Calu3 (cell line): ENCODE data around the gene ZNF777. TPM values are rescaled to one million over a fixed set of nuclear protein-coding genes. Genes with fewer than 3 reads are reported as not detected.

Experiments used
- BruUV-seq: library from RNA; stranded (reverse); fragments of 400-500 nt; replicated peaks from 2 replicates; lab custom pipeline; 2021; lab: Mats Ljungman, UMichigan
- CTCF ChIA-PET: fragments of 300-600 bp; sonication (Branson Sonifier 250); formaldehyde crosslinking; loops from one replicate; lab custom pipeline; 2022; ENCODE audit warnings: antibody characterized with exemption; lab: Charles Lee
- DNase-seq: peaks from one replicate; pipeline ENCODE4 v3.0.0; 2022
- H3K27ac Mint-ChIP-seq: one replicate; pipeline ENCODE4 v1.8.0; 2022; ENCODE audit warnings: mixed read lengths; ENCODE audit not compliant: unreplicated experiment
- H3K27me3 Mint-ChIP-seq: one replicate; pipeline ENCODE4 v1.8.0; 2022; ENCODE audit warnings: mixed read lengths; ENCODE audit not compliant: unreplicated experiment
- H3K36me3 Mint-ChIP-seq: one replicate; pipeline ENCODE4 v1.8.0; 2022; ENCODE audit warnings: mild to moderate bottlenecking, moderate library complexity, mixed read lengths; ENCODE audit not compliant: insufficient read depth, unreplicated experiment
- H3K4me1 Mint-ChIP-seq: one replicate; pipeline ENCODE4 v1.8.0; 2022; ENCODE audit warnings: mild to moderate bottlenecking, low read depth, mixed read lengths; ENCODE audit not compliant: unreplicated experiment
- H3K4me3 Mint-ChIP-seq: one replicate; pipeline ENCODE4 v1.8.0; 2022; ENCODE audit warnings: mild to moderate bottlenecking, low read depth, moderate library complexity, mixed read lengths; ENCODE audit not compliant: unreplicated experiment
- H3K9me3 Mint-ChIP-seq: one replicate; pipeline ENCODE4 v1.8.0; 2022; ENCODE audit warnings: low read depth, mixed read lengths; ENCODE audit not compliant: unreplicated experiment
- intact Hi-C: fragments of 100-400 bp; cut with micrococcal nuclease; formaldehyde crosslinking; loops from one replicate; pipeline ENCODE4 v1.10.0; 2022; ENCODE audit not compliant: unreplicated experiment
- total RNA-seq: library from RNA; stranded (reverse); gene quantifications from 2 replicates; pipeline ENCODE4 v1.2.3, GENCODE V29; 2022
- TF ChIP-seq, protein P1 (sequence below): fragments of 200-600 bp; IDR thresholded peaks from one replicate; pipeline ENCODE4 v1.8.0; 2022; ENCODE audit warnings: antibody characterized with exemption; ENCODE audit not compliant: unreplicated experiment

Gene ZNF777
- total RNA-seq, 1 experiment from 2014 or later, result 12.3 TPM

DNA sequence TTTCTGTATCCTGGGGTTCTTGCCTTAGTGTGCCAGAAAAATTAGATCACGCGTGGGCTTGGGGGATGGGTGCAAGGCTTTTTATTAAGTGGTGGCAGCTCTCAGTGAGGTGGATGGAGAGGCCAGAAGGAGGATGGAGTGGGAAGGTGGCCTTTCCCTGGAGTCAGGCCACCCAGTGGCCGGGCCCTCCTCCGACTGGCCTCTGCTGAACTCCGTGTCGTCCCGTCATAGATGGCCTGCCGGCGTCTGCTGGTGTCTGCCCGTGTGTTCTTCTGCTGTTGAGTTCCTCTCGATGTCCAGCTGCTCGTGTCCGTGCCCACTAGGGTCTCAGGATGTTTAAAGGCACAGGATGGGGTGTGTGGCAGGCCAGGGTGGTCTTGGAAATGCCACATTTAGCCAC lies 40.8 kb upstream of the ZNF777 start:
- Mint-ChIP-seq H3K4me3 (no peak overlapping the region), H3K27ac (no peak overlapping the region), H3K27me3 (peaks cover 50% of the 10 kb centered on the region), H3K9me3 (peaks cover 6% of the 10 kb centered on the region), H3K4me1 (no peaks in the 10 kb centered on the region), H3K36me3 (peaks cover 11% of the 10 kb centered on the region)
- intact Hi-C loops, result no loop called here
- no peak for DNase-seq
- TF ChIP-seq, protein P1, sequence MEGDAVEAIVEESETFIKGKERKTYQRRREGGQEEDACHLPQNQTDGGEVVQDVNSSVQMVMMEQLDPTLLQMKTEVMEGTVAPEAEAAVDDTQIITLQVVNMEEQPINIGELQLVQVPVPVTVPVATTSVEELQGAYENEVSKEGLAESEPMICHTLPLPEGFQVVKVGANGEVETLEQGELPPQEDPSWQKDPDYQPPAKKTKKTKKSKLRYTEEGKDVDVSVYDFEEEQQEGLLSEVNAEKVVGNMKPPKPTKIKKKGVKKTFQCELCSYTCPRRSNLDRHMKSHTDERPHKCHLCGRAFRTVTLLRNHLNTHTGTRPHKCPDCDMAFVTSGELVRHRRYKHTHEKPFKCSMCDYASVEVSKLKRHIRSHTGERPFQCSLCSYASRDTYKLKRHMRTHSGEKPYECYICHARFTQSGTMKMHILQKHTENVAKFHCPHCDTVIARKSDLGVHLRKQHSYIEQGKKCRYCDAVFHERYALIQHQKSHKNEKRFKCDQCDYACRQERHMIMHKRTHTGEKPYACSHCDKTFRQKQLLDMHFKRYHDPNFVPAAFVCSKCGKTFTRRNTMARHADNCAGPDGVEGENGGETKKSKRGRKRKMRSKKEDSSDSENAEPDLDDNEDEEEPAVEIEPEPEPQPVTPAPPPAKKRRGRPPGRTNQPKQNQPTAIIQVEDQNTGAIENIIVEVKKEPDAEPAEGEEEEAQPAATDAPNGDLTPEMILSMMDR, result no peak
- CTCF ChIA-PET, result no interaction called here
- no TSS peak for BruUV-seq

DNA sequence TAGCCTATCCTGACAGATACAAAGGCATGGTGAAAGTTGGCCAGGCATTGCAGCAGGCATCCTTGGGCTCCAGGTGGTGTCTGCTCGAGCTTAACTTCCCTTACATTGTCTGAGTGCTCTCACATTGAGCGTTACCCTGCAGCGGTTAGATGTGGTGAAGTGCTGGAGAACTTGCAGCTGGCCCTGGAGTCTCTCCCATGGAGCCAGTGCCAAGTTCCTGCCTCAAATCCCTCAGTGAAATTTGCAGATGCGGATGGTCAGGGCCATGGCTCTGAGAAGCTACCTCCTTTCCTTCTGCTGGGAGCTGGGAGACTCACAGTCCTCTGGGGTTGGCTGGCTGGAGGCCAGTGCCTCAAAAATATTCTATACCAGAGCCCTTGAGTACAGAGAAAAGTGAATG lies 40.0 kb upstream of the ZNF777 start:
- Mint-ChIP-seq H3K36me3 (peaks cover 19% of the 10 kb centered on the region), H3K4me3 (no peak overlapping the region), H3K27ac (no peak overlapping the region), H3K4me1 (no peaks in the 10 kb centered on the region), H3K27me3 (peaks cover 50% of the 10 kb centered on the region), H3K9me3 (peaks cover 3% of the 10 kb centered on the region)
- BruUV-seq, result no TSS peak
- CTCF ChIA-PET, result no interaction called here
- TF ChIP-seq, protein P1, result no peak
- intact Hi-C loops, result no loop called here
- no peak for DNase-seq

DNA sequence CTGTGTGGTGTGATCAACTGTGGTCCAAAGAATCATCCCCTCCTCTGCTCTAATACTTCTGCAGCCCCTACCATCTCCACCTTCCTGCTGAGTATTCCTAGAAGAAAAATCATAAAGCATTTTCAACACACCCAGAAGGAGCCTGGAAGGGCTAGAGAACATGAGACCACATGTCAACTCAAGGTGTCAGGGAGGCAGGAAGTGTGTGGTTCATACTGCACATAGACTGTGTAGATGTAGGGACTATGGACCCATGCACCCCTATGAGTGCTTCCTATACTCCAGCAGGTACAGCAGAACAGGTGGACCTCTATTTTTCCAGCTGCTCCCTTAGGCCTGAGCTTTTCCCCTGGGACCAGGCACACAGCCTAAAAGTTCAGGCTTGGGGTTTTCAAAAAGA lies 39.3 kb upstream of the ZNF777 start:
- Mint-ChIP-seq H3K27ac (no peak overlapping the region), H3K9me3 (peaks cover 3% of the 10 kb centered on the region)

DNA sequence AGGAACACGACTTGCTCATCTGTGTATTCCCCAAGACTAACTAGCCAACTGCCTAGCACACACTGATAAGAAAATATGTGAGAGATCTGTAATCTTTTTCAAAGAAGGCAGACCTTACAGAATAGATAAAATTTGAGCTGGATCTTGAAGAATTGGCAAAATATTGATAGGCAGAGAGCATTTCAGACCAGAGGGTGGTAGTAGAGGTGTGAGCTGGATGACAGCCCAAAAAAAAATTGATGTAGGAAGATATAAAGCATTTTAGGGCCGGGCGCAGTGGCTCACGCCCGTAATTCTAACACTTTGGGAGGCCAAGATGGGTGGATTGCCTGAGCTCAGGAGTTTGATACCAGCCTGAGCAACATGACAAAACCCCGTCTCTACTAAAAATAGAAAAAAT lies 37.9 kb upstream of the ZNF777 start:
- Mint-ChIP-seq H3K4me3 (no peak overlapping the region), H3K9me3 (no peaks in the 10 kb centered on the region), H3K36me3 (peaks cover 23% of the 10 kb centered on the region), H3K27ac (no peak overlapping the region), H3K4me1 (peaks cover 9% of the 10 kb centered on the region), H3K27me3 (peaks cover 36% of the 10 kb centered on the region)
- DNase-seq, result no peak
- BruUV-seq, result no TSS peak
- intact Hi-C loops, result loop anchor here (5.0 kb wide), 1 partner anchor 187 kb away; no protein-coding TSS in a partner anchor
- TF ChIP-seq, protein P1, result no peak
- CTCF ChIA-PET, result no interaction called here

More for the DNA sequence above, 39.3 kb upstream of the ZNF777 start:
- TF ChIP-seq, protein P1, result no peak
- BruUV-seq, result no TSS peak
- Mint-ChIP-seq H3K27me3 (peaks cover 50% of the 10 kb centered on the region), H3K4me3 (no peak overlapping the region), H3K36me3 (peaks cover 23% of the 10 kb centered on the region), H3K4me1 (peaks cover 4% of the 10 kb centered on the region)
- CTCF ChIA-PET, result interaction anchor here (0.5 kb wide), 1 partner anchor 18 kb away, joined by 3 read pairs; no protein-coding TSS in a partner anchor
- intact Hi-C loops, result no loop called here
- no peak for DNase-seq
